K562 (cell line): Measurements from ENCODE around the gene PPP1R14D. TPM values are rescaled to one million over a fixed set of nuclear protein-coding genes. Genes with fewer than 3 reads are reported as not detected.

ENCODE experiments used
- ATF1 ChIP-seq, 2 experiments: fragments of 450-650 bp in 1 of 2; IDR thresholded peaks; 2 replicates each; pipeline ENCODE4 v1.6.1; 2016; ENCODE audit warnings: missing compliant biosample characterization in 1 of 2, missing genetic modification characterization in 1 of 2
- BDP1 ChIP-seq: IDR thresholded peaks from 3 replicates; pipeline ENCODE4 v1.6.1; 2011; ENCODE audit not compliant: insufficient read length, insufficient read depth
- CBFA2T3 ChIP-seq: fragments of 450-650 bp; IDR thresholded peaks from 2 replicates; pipeline ENCODE4 v1.6.1; 2017
- CUX1 ChIP-seq: fragments of 200-800 bp; sonication (Bioruptor generic); IDR thresholded peaks from 2 replicates; pipeline ENCODE4 v1.6.1; 2016; ENCODE audit warnings: missing genetic modification characterization, missing compliant biosample characterization
- DACH1 ChIP-seq: fragments of 450-650 bp; IDR thresholded peaks from 2 replicates; pipeline ENCODE4 v1.6.1; 2018; ENCODE audit not compliant: partially characterized antibody
- GABPB1 ChIP-seq: sonication (generic); formaldehyde crosslinking; IDR thresholded peaks from 2 replicates; pipeline ENCODE4 v1.8.0; 2022; ENCODE audit warnings: mild to moderate bottlenecking, missing genetic modification reagents
- HCFC1 ChIP-seq: IDR thresholded peaks from 2 replicates; pipeline ENCODE4 v1.6.1; 2012; ENCODE audit warnings: low read depth, low read length, improper control_type of control experiment
- HOXB6 ChIP-seq: fragments of 250-450 bp; sonication (Bioruptor Pico); IDR thresholded peaks from 2 replicates; pipeline ENCODE4 v1.5.1; 2022; ENCODE audit warnings: mild to moderate bottlenecking, borderline replicate concordance
- ILK ChIP-seq: fragments of 450-650 bp; IDR thresholded peaks from 2 replicates; pipeline ENCODE4 v1.6.1; 2016; ENCODE audit warnings: missing genetic modification characterization, low read depth, mild to moderate bottlenecking, missing compliant biosample characterization, moderate library complexity, borderline replicate concordance
- NRF1 ChIP-seq, 2 experiments: fragments of 450-650 bp; IDR thresholded peaks in 1 of 2; conservative IDR thresholded peaks in 1 of 2; 2 replicates each; pipeline ENCODE4 v1.6.1; 2014; ENCODE audit warnings: mild to moderate bottlenecking in 2 of 2
- NUFIP1 ChIP-seq: fragments of 450-650 bp; IDR thresholded peaks from 2 replicates; pipeline ENCODE4 v1.6.1; 2018; ENCODE audit not compliant: partially characterized antibody
- PML ChIP-seq: IDR thresholded peaks from 2 replicates; pipeline ENCODE4 v1.6.1; 2012; ENCODE audit warnings: low read length, inconsistent platforms
- PTRF ChIP-seq: fragments of 450-650 bp; IDR thresholded peaks from 2 replicates; pipeline ENCODE4 v1.6.1; 2016; ENCODE audit warnings: mild to moderate bottlenecking, missing genetic modification characterization, missing compliant biosample characterization
- SMARCA4 ChIP-seq: fragments of 450-650 bp; IDR thresholded peaks from 2 replicates; pipeline ENCODE4 v1.6.1; 2016
- ZBTB49 ChIP-seq: sonication (generic); formaldehyde crosslinking; IDR thresholded peaks from 2 replicates; pipeline ENCODE4 v1.8.0; 2022; ENCODE audit warnings: missing genetic modification reagents, mild to moderate bottlenecking, borderline replicate concordance
- ZFP36 ChIP-seq: fragments of 150-350 bp; IDR thresholded peaks from 2 replicates; pipeline ENCODE4 v1.6.1; 2018; ENCODE audit warnings: low read length, low read depth; ENCODE audit not compliant: partially characterized antibody
- ZNF146 ChIP-seq: IDR thresholded peaks from one replicate; pipeline ENCODE4 v1.6.1; 2018; ENCODE audit warnings: missing compliant biosample characterization; ENCODE audit not compliant: unreplicated experiment
- ZNF212 ChIP-seq: fragments of 450-650 bp; formaldehyde crosslinking; IDR thresholded peaks from 2 replicates; pipeline ENCODE4 v1.4.0; 2020; ENCODE audit warnings: mild to moderate bottlenecking
- ZNF282 ChIP-seq: sonication (generic); formaldehyde crosslinking; IDR thresholded peaks from 2 replicates; pipeline ENCODE4 v1.8.1; 2023; ENCODE audit warnings: missing genetic modification reagents
- ZNF41 ChIP-seq: fragments of 250-450 bp; sonication (Bioruptor Pico); conservative IDR thresholded peaks from 2 replicates; pipeline ENCODE4 v1.4.0; 2020; ENCODE audit warnings: mild to moderate bottlenecking
- ZNF551 ChIP-seq: fragments of 250-450 bp; sonication (Bioruptor Pico); IDR thresholded peaks from 2 replicates; pipeline ENCODE4 v1.5.0; 2021; ENCODE audit warnings: mild to moderate bottlenecking, moderate library complexity
- ZNF583 ChIP-seq: fragments of 250-450 bp; sonication (Bioruptor Pico); IDR thresholded peaks from 2 replicates; pipeline ENCODE4 v1.4.0; 2020
- ZNF696 ChIP-seq: fragments of 250-450 bp; sonication (Bioruptor Pico); conservative IDR thresholded peaks from 2 replicates; pipeline ENCODE4 v1.4.0; 2020; ENCODE audit warnings: mild to moderate bottlenecking, moderate library complexity
- polyA plus RNA-seq, 8 experiments: library from polyadenylated mRNA; depleted of rRNA in 4 of 8; stranded (reverse) in 5 of 8; unstranded in 3 of 8; fragments of >200 nt; fragmentation: Nextera tagmentation in 2 of 8; fragmentation: Illumina TruSeq in 1 of 8; extraction: Ambion mirVana in 2 of 8; extraction: Trizol in 1 of 8; gene quantifications; 2 replicates each; pipeline versions ENCODE4 v1.2.1 to v1.2.3, GENCODE V29; 2011 to 2014; ENCODE audit warnings: inconsistent platforms in 1 of 8, missing spikeins in 1 of 8
- total RNA-seq, 7 experiments: library from RNA; depleted of rRNA in 6 of 7; stranded (reverse); fragments of >200 nt in 6 of 7; fragmentation: Illumina TruSeq in 2 of 7; extraction: Trizol in 2 of 7; gene quantifications; 2 replicates each; pipeline versions ENCODE4 v1.2.1 to v1.2.3, GENCODE V29; 2011 to 2021; ENCODE audit warnings: low replicate concordance in 1 of 7

PPP1R14D gene
- total and polyA plus RNA-seq, 9 of the 15 experiments (the other 6 are each of a cell fraction or from before 2014, with no cell fraction given), result 0.11 to 0.18 TPM; not detected in 7

GRCh38 chr15:40873694-40874561 is 45.4 kb upstream of the PPP1R14D start, which contains the start of gene RHOV (continued):
- TF ChIP-seq ZBTB49 (CRISPR knock-in tag) (no peak), NRF1 (conservative IDR thresholded peaks at IDR 0.05 in 1 of 2, IDR thresholded peaks at IDR 0.05 in 1 of 2) (peak; percentile 63 to 64), ZNF696 (CRISPR knock-in tag) (no peak), ZNF41 (CRISPR knock-in tag) (no peak), HOXB6 (no peak), ATF1 (CRISPR knock-in tag; IDR thresholded peaks at IDR 0.05) (no peak), ATF1 (tag; IDR thresholded peaks at IDR 0.05) (peak; percentile 38), CBFA2T3 (no peak), NUFIP1 (no peak), ZNF282 (CRISPR knock-in tag) (no peak), HCFC1 (no peak), ZNF551 (no peak), CUX1 (CRISPR knock-in tag) (no peak), ZNF146 (CRISPR knock-in tag) (peak; percentile 7), PTRF (no peak), ZFP36 (no peak), SMARCA4 (peak; percentile 15; the same call in 1 of the 2 replicates), ZNF212 (CRISPR knock-in tag) (no peak), ILK (no peak), BDP1 (no peak), PML (no peak), DACH1 (no peak), GABPB1 (CRISPR knock-in tag) (peak; percentile 63; the same call in 1 of the 2 replicates), ZNF583 (CRISPR knock-in tag) (no peak)
